Loucy (cell line): Measurements from ENCODE around the gene SPCS1.

Source experiments
- H2AFZ ChIP-seq: fragments of 200-600 bp; sonication (generic); 2 replicates; pipeline ENCODE4 v1.6.0; 2016; ENCODE audit warnings: antibody characterized with exemption, mild to moderate bottlenecking, low read length, moderate library complexity
- H3F3A ChIP-seq: fragments of 200-600 bp; 2 replicates; pipeline ENCODE4 v1.6.0; 2016; ENCODE audit warnings: antibody characterized with exemption, low read depth, mild to moderate bottlenecking
- H3K27me3 ChIP-seq: fragments of 200-600 bp; sonication (generic); 2 replicates; pipeline ENCODE4 v1.6.1; 2014; ENCODE audit warnings: low read length, mild to moderate bottlenecking; ENCODE audit not compliant: insufficient read depth, poor library complexity, severe bottlenecking
- H3K36me3 ChIP-seq: fragments of 200-600 bp; sonication (generic); 2 replicates; pipeline ENCODE4 v1.6.1; 2016; ENCODE audit warnings: low read length; ENCODE audit not compliant: insufficient read depth
- H3K4me1 ChIP-seq: fragments of 200-600 bp; sonication (generic); 2 replicates; pipeline ENCODE4 v1.5.1; 2014; ENCODE audit warnings: low read length, mild to moderate bottlenecking; ENCODE audit not compliant: insufficient read depth, poor library complexity, severe bottlenecking
- H3K4me2 ChIP-seq: fragments of 200-600 bp; sonication (generic); 2 replicates; pipeline ENCODE4 v1.6.0; 2014; ENCODE audit warnings: antibody characterized with exemption, low read length, low read depth, mild to moderate bottlenecking; ENCODE audit not compliant: poor library complexity, severe bottlenecking
- H3K4me3 ChIP-seq: fragments of 200-600 bp; sonication (generic); 2 replicates; pipeline ENCODE4 v1.5.1; 2014; ENCODE audit warnings: low read length, mild to moderate bottlenecking, mixed read lengths; ENCODE audit not compliant: poor library complexity, severe bottlenecking
- H3K79me2 ChIP-seq: fragments of 200-600 bp; sonication (generic); 2 replicates; pipeline ENCODE4 v1.6.1; 2014; ENCODE audit warnings: low read length; ENCODE audit not compliant: insufficient read depth
- H3K9ac ChIP-seq: fragments of 200-600 bp; sonication (generic); 2 replicates; pipeline ENCODE4 v1.6.0; 2014; ENCODE audit warnings: mild to moderate bottlenecking, low read depth, low read length, moderate library complexity; ENCODE audit not compliant: poor library complexity, severe bottlenecking
- H3K9me2 ChIP-seq: fragments of 200-600 bp; sonication (generic); replicated peaks from 2 replicates; pipeline ENCODE4 v1.6.1; 2016; ENCODE audit warnings: low read depth, low read length, mixed read lengths
- H3K9me3 ChIP-seq: fragments of 200-600 bp; sonication (generic); 2 replicates; pipeline ENCODE4 v1.6.1; 2014; ENCODE audit warnings: mild to moderate bottlenecking, antibody characterized with exemption, low read length, low read depth; ENCODE audit not compliant: insufficient read depth
- H4K20me1 ChIP-seq: fragments of 200-600 bp; sonication (generic); 2 replicates; pipeline ENCODE4 v1.6.0; 2014; ENCODE audit warnings: antibody characterized with exemption, low read length, mild to moderate bottlenecking; ENCODE audit not compliant: insufficient read depth, poor library complexity, severe bottlenecking
- CTCF ChIP-seq: fragments of 200-600 bp; sonication (generic); conservative IDR thresholded peaks from 2 replicates; pipeline ENCODE4 v1.5.1; 2014; ENCODE audit warnings: mild to moderate bottlenecking, antibody characterized with exemption, low read length
- EZH2phosphoT487 ChIP-seq: fragments of 200-600 bp; IDR thresholded peaks from 2 replicates; pipeline ENCODE4 v1.6.1; 2018; ENCODE audit warnings: antibody characterized with exemption, mild to moderate bottlenecking, moderate library complexity, borderline replicate concordance

SPCS1 gene

GRCh38 chr3:52730681-52731080, 24.8 kb downstream of the SPCS1 start:
- peaks cover 5% of the 10 kb centered on the region for H3K4me1 ChIP-seq
- no peak for TF ChIP-seq EZH2phosphoT487
- TF ChIP-seq CTCF = no peak
- H3K9ac ChIP-seq = no peak overlapping the region
- H3K36me3 ChIP-seq = peaks cover 14% of the 10 kb centered on the region; the same call in 1 of the 2 replicates
- no peaks in the 10 kb centered on the region for H3F3A ChIP-seq
- no peaks in the 10 kb centered on the region for H3K79me2 ChIP-seq
- no peak overlapping the region for H3K4me3 ChIP-seq
- peaks cover 11% of the 10 kb centered on the region; the same call in 1 of the 2 replicates for H3K9me3 ChIP-seq
- H2AFZ ChIP-seq = no peak overlapping the region
- H3K9me2 ChIP-seq = no peaks in the 10 kb centered on the region
- H3K4me2 ChIP-seq = peak overlapping the region; percentile 1
- H3K27me3 ChIP-seq = no peaks in the 10 kb centered on the region
- no peaks in the 10 kb centered on the region for H4K20me1 ChIP-seq

- H3K36me3 ChIP-seq = peaks cover 18% of the 10 kb centered on the region; the same call in 1 of the 2 replicates
- peaks cover 5% of the 10 kb centered on the region for H3K4me1 ChIP-seq
- H3K79me2 ChIP-seq = no peaks in the 10 kb centered on the region
- H4K20me1 ChIP-seq = no peaks in the 10 kb centered on the region
- no peak overlapping the region for H3K9ac ChIP-seq
- no peaks in the 10 kb centered on the region for H3F3A ChIP-seq
- peaks cover 11% of the 10 kb centered on the region; the same call in 1 of the 2 replicates for H3K9me3 ChIP-seq
- TF ChIP-seq CTCF (no peak), EZH2phosphoT487 (no peak)
- H3K27me3 ChIP-seq = no peaks in the 10 kb centered on the region
- no peak overlapping the region for H3K4me3 ChIP-seq
- H3K9me2 ChIP-seq = no peaks in the 10 kb centered on the region
- H3K4me2 ChIP-seq = no peak overlapping the region
- no peak overlapping the region for H2AFZ ChIP-seq
These were observed 25.7 kb downstream of the SPCS1 start for GRCh38 chr3:52731590-52731989.

DNA sequence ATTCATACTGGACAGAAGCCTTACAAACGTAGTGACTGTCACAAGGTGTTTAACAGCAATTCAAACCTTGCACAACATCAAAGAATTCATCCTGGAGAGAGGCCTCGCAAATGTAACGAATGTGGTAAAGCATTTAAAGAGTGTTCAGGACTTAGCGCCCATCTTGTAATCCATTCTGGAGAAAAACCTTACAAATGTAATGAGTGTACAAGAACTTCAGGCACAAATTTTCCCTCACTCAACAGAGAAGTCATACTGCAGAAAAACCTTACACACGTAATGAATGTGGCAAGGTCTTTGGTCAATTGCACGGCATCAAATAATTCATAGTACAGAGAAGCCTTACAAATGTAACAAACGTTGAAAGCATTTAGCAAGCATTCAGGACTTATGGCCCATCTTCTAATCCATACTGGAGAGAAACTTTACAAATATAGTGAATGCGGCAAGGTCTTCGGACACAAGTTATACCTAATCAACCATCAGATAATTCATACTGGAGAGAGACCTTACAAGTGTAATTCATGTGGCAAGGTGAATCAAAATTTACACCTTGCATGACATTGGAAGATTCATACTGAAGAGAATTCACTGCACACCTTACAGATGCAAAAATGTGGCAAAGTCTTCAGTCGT, 27.5 kb downstream of the SPCS1 start:
- Histone ChIP-seq H3K36me3 (peaks cover 18% of the 10 kb centered on the region; the same call in 1 of the 2 replicates), H3K27me3 (no peaks in the 10 kb centered on the region), H3K9ac (no peak overlapping the region), H3K9me2 (no peaks in the 10 kb centered on the region), H3K4me3 (no peak overlapping the region), H3F3A (no peaks in the 10 kb centered on the region), H3K79me2 (no peaks in the 10 kb centered on the region), H2AFZ (no peak overlapping the region), H3K9me3 (peaks cover 6% of the 10 kb centered on the region; the same call in 1 of the 2 replicates), H4K20me1 (no peaks in the 10 kb centered on the region), H3K4me2 (no peak overlapping the region), H3K4me1 (peaks cover 5% of the 10 kb centered on the region)
- TF ChIP-seq EZH2phosphoT487 = no peak
- no peak for TF ChIP-seq CTCF
